Posterior vena cava (tissue), 2 donors: ENCODE measurements around the gene FAM20B. TPM values are rescaled to one million over a fixed set of nuclear protein-coding genes. Genes with fewer than 3 reads are reported as not detected.
"Not testable (repeated sequence)": the region's sequence is repeated elsewhere in the genome, so short reads cannot be mapped to it uniquely, and the experiment has no call there.

ENCODE experiments used
- DNase-seq: peaks from one replicate; pipeline ENCODE4 v3.0.0-alpha.2; 2020; ENCODE audit warnings: low spot score
- intact Hi-C, 2 donors: fragments of 100-400 bp; cut with DNase I; formaldehyde crosslinking; loops; one replicate each; pipeline versions ENCODE4 v1.14.1 to v1.14.2; 2022 to 2023
- total RNA-seq, 2 donors: library from RNA; stranded (reverse); fragmentation: NEBNext Ultra II Directional; extraction: Animal tissue kit (Norgen Biotek cat#: 25700); gene quantifications; one replicate each; pipeline ENCODE4 v1.2.1, GENCODE V29; 2021
- donor health status: DM: yes; HTN: yes; CAD: no.
- donor health status: DM: yes; HTN: yes; CAD: no.

FAM20B gene
- total RNA-seq, 2 donors from 2014 or later: 71.7 to 91.1 TPM

GRCh38 chr1:179017383-179018326 is 8.0 kb upstream of the FAM20B start:
- DNase-seq: no peak
- intact Hi-C loops: no loop called here

- no peak for DNase-seq
- intact Hi-C loops: no loop called here
Measured at GRCh38 chr1:179021873-179022272, 3.8 kb upstream of the FAM20B start.

GRCh38 chr1:179023946-179024650 is 1.6 kb upstream of the FAM20B start:
- DNase-seq: no peak
- intact Hi-C loops: no loop called here

GRCh38 chr1:179025975-179026812 is 500 bp downstream of the FAM20B start:
- intact Hi-C loops: no loop called here
- peak; percentile 88 for DNase-seq

- DNase-seq: no peak
- intact Hi-C loops: no loop called here
Measured at GRCh38 chr1:179026813-179027669, 1.3 kb downstream of the FAM20B start.

- DNase-seq: no peak
- intact Hi-C loops: no loop called here
Measured at GRCh38 chr1:179029321-179029759, 3.6 kb downstream of the FAM20B start.

GRCh38 chr1:179030130-179030529 is 4.4 kb downstream of the FAM20B start:
- DNase-seq: no peak

GRCh38 chr1:179030683-179031082 is 5.0 kb downstream of the FAM20B start:
- no peak for DNase-seq
- intact Hi-C loops: no loop called here

More at GRCh38 chr1:179030130-179030529, 4.4 kb downstream of the FAM20B start:
- intact Hi-C loops: no loop called here

GRCh38 chr1:179031284-179031683 is 5.6 kb downstream of the FAM20B start:
- intact Hi-C loops: no loop called here

GRCh38 chr1:179031855-179032513 is 6.3 kb downstream of the FAM20B start:
- DNase-seq: no peak
- intact Hi-C loops: no loop called here

More at GRCh38 chr1:179031284-179031683, 5.6 kb downstream of the FAM20B start:
- DNase-seq: no peak

- intact Hi-C loops: no loop called here
- no peak for DNase-seq
Measured at GRCh38 chr1:179034720-179035119, 9.0 kb downstream of the FAM20B start.

- intact Hi-C loops: no loop called here
- DNase-seq: no peak
Measured at GRCh38 chr1:179036844-179037465, 11.3 kb downstream of the FAM20B start.

- intact Hi-C loops: no loop called here
Measured at GRCh38 chr1:179038528-179039281, 13.0 kb downstream of the FAM20B start.

GRCh38 chr1:179039502-179040174 is 13.9 kb downstream of the FAM20B start:
- intact Hi-C loops: not testable (repeated sequence)

More at GRCh38 chr1:179038528-179039281, 13.0 kb downstream of the FAM20B start:
- no peak for DNase-seq

GRCh38 chr1:179040175-179040551 is 14.5 kb downstream of the FAM20B start:
- intact Hi-C loops: not testable (repeated sequence)

More at GRCh38 chr1:179039502-179040174, 13.9 kb downstream of the FAM20B start:
- not testable (repeated sequence) for DNase-seq

GRCh38 chr1:179042087-179042486 is 16.4 kb downstream of the FAM20B start:
- intact Hi-C loops: no loop called here
- no peak for DNase-seq

More at GRCh38 chr1:179040175-179040551, 14.5 kb downstream of the FAM20B start:
- not testable (repeated sequence) for DNase-seq
